Measurements from ENCODE around the gene UVRAG.

DNA sequence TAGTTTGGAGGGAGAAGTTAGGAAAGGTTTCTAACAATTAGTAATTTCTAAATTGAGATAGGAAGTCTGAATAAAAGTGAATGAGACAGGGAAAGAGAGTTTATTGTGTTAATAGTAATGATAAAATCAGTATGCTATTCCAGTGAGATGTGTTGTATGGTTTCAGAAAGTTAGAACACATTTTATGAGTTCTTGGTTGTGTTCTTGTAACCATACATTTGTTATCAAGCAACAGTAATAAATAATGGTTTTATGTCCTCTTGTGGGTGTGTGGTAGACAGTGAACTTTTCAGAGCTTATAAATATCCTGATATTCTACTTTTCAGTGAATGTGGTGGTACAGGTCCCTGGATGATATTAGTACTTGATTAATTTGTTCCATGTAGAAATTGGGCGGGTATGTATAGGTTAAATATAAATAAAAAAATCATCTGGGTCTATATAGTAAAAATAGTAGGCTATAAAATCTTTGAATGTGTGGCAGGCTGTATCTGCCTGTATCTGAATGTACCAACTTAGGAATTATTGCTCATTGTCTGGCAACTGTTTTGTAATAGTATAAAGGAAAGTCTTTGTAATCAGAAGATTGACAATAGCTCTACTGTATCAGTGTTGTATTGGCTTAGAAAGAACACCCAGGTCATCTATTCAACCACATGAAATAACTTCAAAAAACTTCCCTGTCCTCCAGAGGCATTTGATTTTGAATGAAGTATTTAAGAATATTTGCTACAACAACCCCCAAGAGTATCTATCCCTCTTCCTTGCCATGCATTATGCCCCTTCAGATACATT is 54.8 kb downstream of the UVRAG start:
- TF ChIP-seq POLR2A (IDR thresholded peaks at IDR 0.05): no peak
- TF ChIP-seq, protein P1, sequence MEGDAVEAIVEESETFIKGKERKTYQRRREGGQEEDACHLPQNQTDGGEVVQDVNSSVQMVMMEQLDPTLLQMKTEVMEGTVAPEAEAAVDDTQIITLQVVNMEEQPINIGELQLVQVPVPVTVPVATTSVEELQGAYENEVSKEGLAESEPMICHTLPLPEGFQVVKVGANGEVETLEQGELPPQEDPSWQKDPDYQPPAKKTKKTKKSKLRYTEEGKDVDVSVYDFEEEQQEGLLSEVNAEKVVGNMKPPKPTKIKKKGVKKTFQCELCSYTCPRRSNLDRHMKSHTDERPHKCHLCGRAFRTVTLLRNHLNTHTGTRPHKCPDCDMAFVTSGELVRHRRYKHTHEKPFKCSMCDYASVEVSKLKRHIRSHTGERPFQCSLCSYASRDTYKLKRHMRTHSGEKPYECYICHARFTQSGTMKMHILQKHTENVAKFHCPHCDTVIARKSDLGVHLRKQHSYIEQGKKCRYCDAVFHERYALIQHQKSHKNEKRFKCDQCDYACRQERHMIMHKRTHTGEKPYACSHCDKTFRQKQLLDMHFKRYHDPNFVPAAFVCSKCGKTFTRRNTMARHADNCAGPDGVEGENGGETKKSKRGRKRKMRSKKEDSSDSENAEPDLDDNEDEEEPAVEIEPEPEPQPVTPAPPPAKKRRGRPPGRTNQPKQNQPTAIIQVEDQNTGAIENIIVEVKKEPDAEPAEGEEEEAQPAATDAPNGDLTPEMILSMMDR (IDR thresholded peaks at IDR 0.05): no peak
- TF ChIP-seq EP300 (IDR thresholded peaks at IDR 0.05): no peak

Measured in tibial nerve (tissue), 4 donors.